ENCODE data around the gene OGA.

DNA sequence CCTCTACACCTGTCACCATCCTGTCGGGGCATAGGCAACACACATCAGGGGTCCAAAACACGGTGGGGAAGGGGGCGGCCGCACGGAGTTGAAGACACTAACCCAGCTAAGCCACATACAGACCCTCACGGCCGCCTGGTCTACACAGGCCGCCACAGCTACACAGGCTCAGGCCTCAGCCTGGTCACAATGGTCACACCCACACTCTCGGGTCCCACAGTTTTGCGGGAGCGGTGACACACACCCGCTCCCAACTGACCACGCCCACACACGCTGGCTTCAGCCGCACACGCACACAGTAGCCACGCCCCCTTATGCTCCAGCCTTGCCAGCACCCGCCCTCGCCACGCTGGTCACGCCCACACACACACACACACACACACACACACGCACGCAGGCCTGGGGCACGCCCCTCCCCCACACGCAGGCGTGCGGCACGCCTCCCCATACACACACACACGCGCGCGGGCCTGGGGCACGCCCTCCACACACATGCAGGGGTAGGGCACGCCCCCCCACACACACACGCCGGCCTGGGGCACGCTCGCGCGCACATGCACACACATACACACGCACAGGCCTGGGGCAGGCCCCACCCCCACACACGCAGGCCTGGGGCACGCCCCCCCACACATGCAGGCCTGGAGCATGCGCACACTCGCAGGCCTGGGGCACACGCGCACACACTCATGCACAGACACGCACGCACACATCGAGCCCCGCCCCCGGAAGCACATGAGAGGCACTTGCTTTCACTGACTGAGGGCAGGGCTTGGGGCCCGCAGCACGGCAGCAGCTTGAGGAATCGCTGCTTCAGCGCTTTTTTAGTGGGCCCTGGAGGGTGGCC is 12.3 kb upstream of the OGA start:
- TF ChIP-seq, protein P1, sequence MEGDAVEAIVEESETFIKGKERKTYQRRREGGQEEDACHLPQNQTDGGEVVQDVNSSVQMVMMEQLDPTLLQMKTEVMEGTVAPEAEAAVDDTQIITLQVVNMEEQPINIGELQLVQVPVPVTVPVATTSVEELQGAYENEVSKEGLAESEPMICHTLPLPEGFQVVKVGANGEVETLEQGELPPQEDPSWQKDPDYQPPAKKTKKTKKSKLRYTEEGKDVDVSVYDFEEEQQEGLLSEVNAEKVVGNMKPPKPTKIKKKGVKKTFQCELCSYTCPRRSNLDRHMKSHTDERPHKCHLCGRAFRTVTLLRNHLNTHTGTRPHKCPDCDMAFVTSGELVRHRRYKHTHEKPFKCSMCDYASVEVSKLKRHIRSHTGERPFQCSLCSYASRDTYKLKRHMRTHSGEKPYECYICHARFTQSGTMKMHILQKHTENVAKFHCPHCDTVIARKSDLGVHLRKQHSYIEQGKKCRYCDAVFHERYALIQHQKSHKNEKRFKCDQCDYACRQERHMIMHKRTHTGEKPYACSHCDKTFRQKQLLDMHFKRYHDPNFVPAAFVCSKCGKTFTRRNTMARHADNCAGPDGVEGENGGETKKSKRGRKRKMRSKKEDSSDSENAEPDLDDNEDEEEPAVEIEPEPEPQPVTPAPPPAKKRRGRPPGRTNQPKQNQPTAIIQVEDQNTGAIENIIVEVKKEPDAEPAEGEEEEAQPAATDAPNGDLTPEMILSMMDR (IDR thresholded peaks at IDR 0.05), result no peak
- TF ChIP-seq EZH2 (IDR thresholded peaks at IDR 0.05), result no peak

All from neural progenitor cell (in vitro differentiated cells).